ENCODE data around the gene FXYD5.

FXYD5 gene, protein sequence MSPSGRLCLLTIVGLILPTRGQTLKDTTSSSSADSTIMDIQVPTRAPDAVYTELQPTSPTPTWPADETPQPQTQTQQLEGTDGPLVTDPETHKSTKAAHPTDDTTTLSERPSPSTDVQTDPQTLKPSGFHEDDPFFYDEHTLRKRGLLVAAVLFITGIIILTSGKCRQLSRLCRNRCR

DNA sequence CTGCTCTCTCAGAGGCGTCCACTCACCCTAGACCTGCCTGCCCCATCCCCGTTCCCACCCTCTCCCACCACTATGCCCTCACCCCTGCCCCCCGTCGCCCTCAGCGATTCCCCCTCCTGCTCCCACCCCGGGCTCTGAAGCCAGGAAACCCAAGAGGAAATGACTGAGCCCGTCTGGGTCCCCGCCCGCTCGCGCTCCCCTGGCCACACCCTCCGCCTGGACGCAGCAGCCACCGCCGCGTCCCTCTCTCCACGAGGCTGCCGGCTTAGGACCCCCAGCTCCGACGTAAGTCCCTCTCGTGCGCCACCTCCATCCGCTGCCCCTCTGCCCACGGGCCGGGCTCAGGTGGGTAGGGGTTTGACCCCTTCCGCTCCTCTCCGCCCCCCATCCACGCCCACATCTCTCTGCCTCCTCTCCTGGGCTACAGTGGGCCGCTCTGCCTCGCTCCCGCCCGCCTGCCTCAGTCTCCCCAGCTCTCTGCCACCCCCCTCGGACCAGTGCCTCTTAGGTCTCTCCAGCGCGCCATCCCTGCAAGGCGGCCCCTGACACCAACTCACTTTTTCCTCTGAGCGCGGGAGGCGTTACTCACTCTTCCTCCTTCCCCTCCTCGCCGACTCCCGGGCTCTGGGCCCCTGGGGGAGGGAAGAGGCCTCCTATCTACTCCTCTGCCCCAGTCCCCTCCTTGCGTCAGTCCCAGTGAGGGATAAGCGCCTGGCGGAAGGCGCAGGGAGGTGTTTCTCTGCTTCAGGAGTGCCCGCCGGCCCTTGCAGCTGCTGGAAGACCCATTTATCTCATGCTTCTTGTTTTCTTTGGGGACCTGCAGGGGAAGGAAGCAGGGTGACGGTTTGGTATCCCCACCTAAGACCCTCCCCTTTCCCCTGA is at the start of gene FXYD5:
Gene FXYD5, plus strand, starts transcription at position 211 of the 882 bp plus-strand sequence. CDS start 816 bp downstream, outside the sequence.
- DNase-seq = peak; percentile 6

DNA sequence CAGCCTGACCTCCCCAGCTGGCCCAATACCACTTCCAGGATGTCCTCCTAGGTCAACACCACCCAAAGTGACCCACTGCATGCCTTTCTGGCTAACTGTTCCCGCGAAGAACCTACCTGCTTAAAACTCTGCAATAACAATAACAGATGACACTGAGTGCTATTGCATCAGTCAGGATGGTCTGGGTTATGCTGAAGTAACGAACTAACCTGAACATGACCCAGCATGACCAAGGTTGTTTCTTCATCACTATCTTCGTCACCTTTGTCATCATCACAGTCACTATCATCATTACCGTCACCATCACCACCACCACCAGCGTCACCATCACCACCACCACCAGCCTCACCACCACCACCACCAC is 49.5 kb upstream of the FXYD5 start:
- no peak for DNase-seq

DNA sequence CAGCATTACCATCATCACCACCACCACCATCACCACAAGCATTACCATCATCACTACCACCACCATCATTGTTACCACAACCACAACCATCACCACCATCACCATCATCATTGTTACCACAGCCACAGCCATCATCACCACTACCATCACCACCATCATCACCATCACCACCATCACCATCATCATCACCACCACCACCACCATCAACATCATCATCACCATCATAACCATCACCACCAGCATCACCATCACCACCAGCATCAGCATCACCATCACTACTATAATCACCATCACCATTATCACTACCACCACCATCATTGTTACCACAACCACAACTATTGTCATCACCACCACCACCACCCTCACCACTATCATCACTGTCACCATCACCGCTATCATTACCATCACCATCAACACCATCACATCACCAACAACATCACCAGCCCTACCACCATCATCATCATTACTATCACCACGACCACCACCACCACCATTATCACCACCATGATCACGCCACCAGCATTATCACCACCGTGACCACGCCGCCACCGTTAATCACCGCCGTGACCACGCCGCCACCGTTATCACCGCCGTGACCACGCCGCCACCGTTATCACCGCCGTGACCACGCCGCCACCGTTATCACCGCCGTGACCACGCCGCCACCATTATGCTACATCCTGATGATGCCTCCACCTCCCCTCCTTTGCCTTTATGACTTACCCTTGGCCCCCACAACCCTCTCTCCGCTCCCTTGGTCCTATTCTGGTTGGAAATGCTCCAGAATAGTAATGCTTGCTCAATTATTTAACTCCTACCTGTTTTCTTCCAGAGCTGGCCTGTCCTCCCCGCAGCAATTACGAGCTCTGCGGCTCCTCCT is 48.9 kb upstream of the FXYD5 start:
- no peak for DNase-seq

DNA sequence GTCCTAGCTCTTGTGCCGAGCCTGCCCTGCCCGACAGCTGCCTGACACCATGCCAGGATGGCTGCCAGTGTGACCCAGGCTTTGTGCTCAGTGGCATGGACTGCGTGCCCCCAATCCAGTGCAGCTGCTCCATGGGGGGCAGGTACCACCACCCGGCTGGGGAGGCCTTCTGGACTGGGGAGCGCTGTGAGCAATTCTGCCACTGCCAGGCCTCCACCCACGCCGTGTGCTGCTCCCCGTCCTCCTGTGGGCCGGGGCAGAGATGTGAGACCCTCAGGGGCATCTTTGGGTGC is 48.3 kb upstream of the FXYD5 start:
- no peak for DNase-seq

DNA sequence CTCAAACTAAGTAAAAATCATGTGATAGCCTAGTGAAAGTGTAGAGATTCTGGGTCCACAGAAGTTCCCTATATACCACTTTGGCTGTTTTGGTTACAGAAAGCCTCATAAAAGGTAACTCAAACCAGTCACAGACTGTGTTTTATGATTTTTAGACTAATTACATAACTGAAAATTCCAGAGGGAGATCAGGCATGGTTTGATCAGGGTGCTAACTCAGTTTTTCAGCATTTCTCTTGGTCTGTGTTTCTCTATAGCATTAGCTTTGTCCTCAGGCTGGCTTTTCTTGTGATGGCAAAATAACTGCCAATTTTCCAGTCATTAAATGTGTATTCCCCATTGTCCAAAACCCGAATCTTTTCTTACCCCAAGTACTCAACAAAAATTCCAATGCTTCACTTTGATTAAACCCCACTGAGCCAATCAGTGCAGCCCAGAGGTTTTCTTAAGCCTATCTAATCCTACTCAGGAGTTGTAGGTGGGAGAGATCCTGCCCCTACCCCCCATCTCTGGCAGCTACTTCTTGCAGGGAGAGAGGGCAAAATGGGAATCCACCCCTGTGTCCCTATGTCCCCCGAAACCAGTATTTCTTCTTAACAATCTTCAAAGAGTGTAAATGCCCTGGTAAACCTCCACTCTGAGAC is 47.5 kb upstream of the FXYD5 start:
- no peak for DNase-seq

DNA sequence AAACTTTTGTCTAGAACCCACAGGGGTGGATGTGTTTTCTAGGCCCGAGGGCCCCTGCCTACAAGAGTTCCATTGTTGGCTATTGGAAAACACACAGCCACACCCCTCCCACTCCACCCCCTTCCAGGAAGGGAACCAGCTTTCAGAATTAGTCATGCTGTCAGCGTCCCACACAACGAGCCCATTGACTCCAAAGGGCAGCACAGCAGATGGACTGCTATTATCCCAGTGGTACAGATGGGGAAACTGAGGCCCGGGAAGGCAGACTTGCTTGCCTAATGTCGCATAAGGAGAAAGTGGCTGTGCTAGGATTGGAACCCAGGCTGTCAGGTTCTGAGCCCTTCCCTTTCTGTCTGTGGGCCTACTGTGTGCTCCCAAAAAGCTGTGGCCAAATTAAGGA is 47.0 kb upstream of the FXYD5 start:
- no peak for DNase-seq

DNA sequence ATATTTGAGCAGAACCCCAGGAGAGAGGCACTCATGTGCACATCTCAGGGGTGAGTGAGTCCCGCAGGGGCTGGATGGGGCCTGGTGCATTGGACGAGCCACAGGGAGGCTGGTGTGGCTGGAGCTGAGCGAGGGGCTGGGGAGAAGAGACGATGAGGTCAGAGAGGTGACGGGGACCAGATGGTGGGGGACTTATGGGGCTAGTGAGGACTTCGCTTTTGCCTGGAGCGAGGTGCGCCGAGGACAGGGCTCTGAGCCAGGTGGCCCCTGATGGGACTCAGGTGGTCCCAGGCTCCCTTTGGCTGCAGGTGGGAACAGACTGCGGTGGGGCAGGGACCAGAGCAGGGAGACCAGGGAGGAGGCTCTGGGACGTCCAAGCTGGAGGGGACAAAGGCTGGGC is 45.8 kb upstream of the FXYD5 start:
- DNase-seq = no peak

DNA sequence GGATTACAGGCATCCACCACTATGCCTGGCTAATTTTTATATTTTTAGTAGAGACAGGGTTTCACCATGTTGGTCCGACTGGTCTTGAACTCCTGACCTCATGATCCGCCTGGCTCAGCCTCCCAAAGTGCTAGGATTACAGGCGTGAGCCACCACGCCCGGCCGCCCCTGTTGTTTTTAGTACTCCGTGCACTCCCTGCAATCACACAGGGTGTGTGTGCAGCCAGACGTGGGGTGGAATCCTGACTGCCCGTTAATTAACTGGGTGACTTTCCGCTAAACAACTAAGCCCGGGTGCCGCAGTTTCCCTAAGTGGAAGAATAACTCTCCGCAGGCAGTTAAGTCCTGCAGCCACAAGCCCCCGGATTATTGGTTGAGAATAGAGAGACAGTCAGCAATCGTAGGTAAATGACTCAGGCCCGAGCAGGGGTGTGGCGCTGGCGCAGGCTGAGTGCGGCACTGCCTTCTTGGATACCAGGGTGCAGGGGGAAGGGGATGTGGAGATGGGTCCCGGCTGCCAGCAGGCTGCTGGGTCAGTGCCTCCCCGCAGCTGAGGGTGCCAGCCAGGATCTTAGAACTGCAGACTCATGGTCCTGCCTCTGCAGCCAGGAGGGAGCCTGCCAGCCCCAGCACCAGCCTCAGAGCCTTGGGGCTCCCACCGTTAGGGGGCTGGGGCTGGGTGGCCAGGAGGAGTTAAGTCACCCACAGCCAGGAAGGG is 45.0 kb upstream of the FXYD5 start:
- DNase-seq = no peak

DNA sequence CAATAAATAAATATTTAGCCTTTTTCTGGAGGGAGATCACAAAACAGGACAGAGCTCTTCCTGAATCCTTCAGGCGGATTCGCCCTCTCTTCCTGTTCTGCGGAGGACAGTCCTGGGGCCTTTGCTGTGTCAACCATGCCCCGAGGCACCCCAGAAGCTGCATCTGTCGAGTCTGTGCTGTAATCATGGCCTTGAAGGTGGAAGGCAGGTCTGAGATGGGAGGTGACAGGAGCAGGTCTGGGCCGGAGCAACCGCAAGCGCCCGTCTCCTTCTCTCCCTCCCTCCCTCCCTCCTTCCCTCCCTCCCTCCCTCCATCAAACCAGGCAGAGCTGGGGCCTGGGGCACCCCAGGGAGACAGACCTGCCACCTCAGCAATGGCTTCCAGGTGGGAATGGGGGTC is 43.6 kb upstream of the FXYD5 start:
- DNase-seq = no peak

DNA sequence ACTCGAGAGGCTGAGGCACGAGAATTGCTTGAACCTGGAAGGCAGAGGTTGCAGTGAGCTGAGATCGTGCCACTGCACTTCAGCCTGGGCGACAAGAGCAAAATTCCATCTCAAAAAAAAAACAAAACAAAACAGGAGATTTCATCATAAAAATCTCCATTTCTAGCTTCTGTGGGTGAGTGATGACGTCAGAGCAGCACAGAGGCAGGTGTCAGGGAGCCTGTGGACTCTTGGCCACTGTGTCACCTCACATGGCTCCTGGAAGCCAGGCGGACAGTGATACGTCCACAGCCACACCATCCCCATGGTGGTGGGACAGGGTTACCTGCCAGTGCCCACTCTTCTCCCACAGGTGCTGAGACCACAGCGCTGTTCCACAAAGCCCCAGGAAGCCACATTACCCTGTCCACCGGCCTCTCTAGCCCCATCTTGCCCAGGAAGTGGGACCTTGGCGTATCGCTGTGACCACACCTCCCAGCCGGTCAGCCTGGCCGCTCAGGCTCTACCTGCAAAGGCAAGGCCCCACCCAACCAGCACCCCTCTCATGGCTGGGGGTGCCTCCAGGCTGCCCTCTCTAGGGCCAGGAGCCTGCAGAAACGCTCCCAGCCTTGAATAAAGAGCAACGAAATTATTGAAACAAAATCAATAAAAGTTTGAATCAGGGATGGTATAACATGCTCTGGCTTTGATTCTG is 41.4 kb upstream of the FXYD5 start:
- no peak for DNase-seq

DNA sequence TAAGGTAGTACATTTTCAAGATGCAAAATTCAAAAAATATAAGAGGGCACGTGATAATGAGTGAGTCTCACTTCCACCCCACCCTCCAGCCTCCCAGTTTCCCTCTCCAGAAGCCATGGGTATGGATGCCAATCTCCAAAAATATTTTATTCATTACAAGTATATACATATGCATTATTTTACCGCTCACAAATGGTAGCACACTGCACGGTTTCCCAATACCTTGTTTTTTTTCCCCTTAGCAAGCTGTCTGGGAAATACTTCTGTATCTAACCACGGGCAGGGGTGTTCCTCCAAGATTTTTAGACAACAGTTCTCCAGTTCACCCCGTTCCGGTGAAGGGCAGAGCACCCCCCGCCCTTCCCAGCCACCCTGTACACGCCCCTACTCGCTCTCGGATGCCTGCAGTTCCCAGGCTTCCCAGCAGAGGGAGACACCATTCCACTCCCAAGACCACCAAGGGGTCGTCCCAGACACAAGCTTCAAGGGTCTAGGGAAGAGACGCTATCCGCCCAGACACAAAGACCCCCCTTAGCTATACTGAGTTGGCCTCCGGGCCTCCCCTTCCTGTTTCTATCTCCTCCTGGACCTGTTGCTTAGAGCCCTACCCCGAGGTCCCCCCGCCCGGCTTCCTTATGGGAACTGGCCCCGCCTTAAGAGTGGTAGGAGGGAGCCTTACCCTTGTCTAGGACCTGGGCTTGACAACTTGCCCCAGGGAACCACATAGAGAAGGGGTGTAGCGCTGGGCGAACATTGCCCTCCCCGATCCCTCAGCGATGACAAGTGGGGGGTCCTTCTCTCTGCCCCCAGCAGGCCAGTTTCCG is 40.0 kb upstream of the FXYD5 start:
- DNase-seq = peak; percentile 23

DNA sequence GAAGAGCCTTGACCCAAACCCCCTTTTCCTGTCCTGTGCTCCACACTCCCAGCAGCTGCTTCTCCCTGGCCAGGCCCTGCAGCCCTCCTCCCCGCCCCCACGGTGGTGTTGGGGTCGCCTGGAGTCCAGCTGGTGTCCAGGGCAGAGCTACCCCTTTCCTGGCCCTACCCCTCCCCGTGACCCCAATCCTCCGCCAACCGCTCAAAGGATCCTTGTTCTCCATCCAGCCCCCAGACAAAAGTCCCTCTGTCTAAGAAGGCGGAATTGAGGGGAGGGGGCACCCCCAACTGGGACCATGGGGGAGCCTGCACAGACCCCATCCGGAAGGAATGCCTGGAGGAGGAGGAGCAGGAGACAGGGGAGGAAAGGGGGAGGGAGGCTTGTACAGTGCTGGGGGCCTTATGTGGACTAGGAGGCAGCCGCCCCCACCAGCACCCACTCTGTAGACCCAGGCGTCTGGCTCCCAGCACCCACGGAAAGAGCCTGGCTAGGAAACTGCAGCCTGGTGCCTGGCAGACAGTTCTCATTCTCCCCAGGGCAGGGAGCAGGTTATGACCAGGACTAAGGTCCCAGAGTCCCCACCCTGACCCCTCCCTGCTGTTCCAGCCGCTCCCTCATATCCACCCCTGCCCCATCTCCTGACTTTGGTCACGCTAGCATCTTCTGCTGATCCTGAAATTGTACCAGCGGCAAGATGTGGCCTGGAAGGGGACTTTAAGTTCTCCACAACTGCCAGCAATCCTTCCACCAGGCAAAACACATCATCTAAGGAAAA is 39.2 kb upstream of the FXYD5 start, which contains the start of gene FXYD3:
Gene FXYD3, plus strand, starts transcription at position 647 of the 775 bp plus-strand sequence. CDS start 3,554 bp downstream, outside the sequence.
- no peak for DNase-seq

DNA sequence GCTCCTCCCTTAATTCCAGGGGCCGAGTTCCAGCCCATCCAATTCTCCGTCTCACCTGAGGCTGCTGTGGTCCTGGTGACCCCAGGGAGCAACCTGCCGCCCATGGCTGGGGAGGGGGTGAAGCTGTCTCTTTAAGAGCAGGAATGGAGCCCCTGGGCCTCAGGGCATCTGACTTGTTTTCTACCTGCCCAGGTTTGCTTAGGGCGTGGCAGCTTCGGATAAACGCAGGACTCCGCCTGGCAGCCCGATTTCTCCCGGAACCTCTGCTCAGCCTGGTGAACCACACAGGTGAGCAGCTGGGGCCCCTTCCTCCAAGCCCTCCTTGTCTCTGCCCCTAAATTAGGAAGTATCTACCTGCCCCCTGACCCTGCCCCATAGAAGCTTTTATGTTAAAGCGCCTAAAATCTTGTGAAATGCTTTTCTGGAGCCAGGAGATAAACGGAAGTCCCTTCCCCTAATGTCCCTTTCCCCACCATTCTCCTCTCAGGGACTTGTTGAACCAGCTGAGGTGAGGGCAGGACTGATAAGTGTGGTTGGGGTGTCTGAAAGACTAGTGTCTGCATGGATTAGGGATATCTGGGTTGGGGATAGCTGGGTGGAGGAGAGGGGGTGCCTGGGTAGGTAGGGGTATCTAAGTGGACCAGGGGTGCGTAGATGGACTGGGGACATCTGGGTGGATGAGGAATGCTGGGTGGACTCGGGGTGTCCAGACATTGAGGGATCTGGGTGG is 38.3 kb upstream of the FXYD5 start:
- no peak for DNase-seq

DNA sequence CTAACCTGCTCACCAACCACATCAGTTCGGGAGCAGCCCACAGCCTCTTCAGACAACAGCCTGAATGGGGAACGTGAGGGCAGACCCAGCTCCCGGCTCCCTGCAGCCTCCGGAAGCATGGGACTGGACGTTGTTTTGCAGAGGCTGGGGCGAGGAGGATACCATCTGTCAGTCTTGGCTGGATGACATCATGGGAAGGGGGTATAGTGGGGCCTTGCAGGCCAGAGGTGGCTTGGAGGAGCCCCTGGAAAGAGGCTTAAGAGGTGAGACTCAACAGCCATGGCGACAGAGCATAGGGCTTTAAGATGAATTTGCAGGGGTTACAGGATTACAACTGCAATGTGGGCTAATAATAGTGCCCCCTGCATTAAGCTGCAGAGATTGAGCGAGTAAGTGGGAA is 37.4 kb upstream of the FXYD5 start:
- DNase-seq = no peak

DNA sequence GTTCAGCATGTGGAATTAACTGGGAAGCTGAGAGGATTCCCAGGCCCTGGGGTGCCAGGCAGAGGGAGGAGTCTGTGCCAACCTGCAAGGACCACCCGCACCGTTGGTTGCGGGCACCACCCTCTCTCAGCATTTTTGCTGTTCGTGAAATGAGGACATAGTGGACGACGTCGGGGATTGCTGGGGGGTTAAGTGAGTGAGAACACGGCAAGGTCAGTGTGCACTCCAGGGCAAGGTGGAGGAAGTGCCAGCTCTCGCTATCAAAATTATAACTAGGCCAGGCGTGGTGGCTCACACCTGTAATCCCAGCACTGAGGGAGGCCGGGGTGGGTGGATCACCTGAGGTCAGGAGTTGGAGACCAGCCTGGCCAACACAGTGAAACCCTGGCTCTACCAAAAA is 36.7 kb upstream of the FXYD5 start:
- no peak for DNase-seq

DNA sequence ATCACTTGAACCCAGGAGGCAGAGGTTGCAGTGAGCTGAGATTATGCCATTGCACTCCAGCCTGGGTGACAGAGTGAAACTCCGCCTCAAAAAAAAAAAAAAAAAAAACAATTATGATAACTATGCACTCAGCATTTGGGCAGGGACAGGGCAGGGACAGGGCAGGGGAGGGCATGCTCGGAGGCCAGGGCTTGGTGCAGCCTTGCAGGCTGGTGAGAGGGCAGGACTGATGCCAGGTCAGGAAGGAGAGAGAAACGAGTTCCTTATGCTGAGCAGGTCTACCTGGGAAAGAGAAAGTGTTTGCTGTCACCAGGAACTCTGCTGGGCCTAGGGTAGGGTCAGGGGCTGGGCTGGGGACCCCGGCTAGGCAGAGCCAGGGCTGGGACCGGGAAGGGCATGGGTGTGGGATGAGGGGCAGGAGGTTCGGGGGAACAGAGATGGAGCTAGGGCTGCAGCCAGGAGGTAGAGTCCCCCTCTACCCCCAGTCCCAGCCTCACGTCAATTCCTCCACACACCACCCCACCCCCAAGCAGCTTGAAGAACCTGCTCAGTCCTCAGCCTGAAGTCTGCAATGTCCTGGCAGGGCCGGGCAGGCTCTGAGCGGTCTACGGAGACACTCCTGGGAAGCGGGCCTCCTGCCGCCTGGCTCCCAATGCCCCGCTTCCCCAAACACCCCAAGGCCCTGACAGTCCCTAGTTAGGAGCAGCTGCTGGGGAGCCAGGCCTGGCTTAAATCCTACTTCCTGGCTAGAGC is 36.1 kb upstream of the FXYD5 start:
- no peak for DNase-seq

DNA sequence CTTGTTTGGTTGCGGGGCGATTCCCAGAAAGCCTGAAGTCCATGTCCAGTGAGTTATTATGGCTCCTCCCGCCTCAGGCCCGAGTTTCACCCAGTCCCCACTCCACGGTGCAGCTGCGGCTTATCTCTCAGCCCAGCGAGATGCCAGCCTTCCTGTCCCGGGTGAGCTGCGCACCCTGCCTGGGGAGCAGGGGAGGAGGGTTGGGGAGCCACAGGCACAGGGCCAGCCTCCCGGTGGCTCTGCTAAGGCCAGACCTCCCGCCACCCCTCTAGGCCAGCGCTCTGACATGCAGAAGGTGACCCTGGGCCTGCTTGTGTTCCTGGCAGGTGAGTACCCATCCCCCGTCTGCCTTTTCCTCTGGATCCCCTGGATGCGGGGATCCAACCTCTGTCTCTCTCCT is 35.4 kb upstream of the FXYD5 start:
- no peak for DNase-seq

DNA sequence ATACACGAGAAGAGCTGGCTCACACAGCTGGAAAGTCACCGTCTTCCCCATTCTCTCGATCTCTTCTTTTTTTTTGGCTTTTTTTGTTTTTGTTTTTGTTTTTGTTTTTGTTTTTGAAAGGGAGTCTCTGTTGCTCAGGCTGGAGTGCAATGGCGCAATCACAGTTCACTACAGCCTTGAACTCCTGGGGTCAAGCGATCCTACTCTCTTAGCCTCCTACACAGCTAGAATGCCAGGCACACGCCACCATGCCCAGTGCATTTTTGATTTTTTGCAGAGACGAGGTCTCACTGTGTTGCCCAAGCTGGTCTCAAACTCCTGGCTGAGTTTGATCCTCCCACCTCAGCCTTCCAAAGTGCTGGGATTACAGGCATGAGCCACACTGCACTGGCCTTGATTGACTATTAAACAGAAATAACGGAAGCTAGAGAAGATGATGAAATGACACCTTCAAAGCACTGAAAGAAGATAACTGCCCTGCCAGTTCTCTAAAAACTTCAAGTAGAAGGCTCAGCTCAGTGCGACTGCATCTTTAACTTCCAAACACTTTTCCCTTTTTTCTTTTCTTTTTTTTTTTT is 34.9 kb upstream of the FXYD5 start:
- DNase-seq = no peak
